GM21423 (cell line): ENCODE results near the gene DNMT3B.
"Not testable (repeated sequence)": the region's sequence is repeated elsewhere in the genome, so short reads cannot be mapped to it uniquely, and the experiment has no call there.

Experiments used
- ATAC-seq: cut with Tn5 transposase; IDR thresholded peaks from one replicate; pipeline ENCODE4 v1.9.1; 2021; ENCODE audit warnings: mild to moderate bottlenecking, moderate library complexity; ENCODE audit not compliant: unreplicated experiment

The DNMT3B gene

DNA sequence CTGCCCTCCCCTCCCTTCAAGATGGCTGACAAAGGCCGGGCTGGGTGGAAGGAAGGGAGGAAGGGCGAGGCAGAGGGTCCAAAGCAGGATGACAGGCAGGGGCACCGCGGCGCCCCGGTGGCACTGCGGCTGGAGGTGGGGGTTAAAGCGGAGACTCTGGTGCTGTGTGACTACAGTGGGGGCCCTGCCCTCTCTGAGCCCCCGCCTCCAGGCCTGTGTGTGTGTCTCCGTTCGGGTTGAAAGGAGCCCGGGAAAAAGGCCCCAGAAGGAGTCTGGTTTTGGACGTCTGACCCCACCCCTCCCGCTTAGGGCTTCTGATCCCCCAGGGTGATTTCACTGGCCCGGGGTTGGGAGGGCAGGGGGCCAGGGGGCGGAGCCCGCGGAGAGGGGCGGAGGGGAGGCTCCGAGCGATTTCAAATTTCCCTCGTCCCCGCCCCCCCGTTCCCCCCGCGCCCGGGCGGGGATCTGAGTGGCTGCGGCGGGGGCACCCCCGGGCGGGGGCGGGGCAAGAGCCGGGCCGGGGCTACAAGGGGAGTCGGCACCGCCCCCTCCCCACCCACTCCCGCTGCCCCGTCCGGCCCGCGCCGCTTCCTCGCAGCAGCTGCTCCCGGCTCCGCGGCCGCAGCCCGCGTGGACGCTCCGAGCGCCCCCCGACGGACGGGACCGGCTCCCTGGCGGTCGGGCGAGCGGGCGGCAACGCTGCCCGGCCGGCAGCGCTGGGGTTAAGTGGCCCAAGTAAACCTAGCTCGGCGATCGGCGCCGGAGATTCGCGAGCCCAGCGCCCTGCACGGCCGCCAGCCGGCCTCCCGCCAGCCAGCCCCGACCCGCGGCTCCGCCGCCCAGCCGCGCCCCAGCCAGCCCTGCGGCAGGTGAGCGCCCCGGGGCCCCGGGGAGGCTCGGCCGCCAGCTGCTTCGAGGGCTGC lies at the start of gene DNMT3B:
Gene DNMT3B (plus strand): TSS at position 555 of the 923 bp plus-strand sequence. CDS start 17,939 bp downstream, outside the sequence.
- peak; percentile 63 for ATAC-seq

DNA sequence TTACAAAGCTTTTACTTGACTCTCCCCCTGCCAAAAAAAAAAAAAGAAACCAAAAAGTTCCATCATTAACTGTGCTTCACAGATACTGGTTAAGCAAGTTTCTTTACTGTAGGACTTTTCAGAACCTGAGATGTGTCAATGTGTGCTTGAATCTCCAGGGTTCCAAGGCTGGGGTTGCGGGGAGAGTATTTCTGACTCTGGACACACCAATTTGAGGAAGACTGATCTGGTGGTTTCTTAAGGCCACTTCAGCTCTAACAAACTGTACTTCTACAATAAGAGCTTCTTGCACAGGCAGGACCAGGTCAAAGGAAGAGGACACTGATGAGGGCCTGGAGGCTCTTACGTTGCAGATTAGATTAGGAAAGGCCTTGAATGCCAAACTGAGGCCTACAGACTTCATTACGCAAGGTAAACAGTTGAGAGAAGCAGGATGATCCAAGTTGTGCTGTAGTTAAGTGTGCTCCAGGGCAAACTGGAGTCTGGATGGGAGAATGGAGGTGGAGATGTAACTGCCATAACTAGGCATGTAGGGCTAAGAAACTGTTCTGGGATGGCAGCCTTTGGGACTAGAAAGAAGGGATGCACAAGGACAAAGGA lies 43.3 kb upstream of the DNMT3B start:
- no peak for ATAC-seq

DNA sequence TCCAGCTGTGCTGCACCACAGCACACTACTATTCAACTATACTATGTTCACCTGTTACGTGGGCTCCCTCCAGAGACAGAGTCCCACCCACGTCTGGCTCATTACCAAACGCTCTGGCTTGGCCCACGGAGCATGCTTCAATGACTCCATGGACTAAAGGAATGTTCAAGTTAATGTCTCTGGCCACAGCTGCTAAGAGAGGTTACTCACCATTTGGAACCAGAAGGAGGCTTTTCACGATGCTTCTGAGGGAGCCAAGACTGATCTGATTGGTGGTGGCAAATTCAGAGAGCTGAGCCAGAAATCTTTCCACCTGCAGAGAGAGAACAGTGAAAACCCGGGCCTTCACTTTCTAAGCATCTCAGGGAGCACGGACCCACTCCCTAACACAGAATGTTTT lies 34.5 kb upstream of the DNMT3B start:
- no peak for ATAC-seq

DNA sequence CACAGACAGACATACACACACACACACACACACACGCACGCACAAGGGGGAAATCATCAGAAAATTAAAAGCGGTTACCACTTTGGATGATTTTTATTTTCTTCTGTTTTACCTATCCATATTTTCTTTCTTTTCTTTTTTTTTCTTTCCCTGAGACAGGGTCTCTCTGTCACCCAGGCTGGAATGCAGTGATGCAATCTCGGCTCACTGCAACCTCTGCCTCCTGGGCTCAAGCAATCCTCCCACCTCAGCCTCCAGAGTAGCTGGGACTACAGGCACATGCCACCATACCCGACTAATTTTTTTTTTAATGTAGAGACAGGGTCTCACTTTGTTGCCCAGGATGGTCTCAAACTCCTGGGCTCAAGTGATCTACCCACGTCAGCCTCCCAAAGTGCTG lies 33.8 kb upstream of the DNMT3B start:
- not testable (repeated sequence) for ATAC-seq

DNA sequence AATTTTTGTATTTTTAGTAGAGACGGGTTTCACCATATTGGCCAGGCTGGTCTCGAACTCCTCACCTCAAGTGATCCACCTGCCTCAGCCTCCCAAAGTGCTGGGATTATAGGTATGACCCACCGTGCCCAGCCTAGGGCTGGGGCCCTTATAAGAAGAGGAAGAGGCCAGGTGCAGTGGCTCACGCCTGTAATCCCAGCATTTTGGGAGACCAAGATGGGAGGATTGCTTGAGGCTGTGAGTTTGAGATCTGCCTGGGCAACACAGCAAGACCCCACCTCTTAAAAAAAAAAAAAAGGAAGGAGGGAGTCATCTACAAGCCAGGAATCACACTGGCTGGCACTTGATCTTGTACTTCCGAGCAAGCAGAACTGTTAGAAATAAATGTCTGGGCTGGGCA lies 32.9 kb upstream of the DNMT3B start:
- not testable (repeated sequence) for ATAC-seq

DNA sequence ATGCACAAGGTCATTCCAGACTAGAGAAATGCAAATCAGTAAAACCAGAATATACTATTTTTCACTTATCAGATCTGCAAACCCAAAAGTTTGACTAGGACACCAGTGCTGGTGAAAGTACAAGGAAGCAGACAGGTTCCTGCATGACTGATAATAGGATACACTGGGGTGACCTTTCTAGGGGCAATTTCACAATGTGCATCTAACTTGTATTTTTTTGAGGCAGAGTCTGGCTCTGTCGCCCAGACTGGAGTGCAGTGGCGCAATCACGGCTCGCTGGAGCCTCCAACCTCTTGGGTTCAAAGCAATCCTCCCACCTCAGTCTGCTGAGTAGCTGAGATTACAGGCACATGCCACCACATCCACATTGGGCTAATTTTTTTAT lies 30.3 kb upstream of the DNMT3B start:
- no peak for ATAC-seq

DNA sequence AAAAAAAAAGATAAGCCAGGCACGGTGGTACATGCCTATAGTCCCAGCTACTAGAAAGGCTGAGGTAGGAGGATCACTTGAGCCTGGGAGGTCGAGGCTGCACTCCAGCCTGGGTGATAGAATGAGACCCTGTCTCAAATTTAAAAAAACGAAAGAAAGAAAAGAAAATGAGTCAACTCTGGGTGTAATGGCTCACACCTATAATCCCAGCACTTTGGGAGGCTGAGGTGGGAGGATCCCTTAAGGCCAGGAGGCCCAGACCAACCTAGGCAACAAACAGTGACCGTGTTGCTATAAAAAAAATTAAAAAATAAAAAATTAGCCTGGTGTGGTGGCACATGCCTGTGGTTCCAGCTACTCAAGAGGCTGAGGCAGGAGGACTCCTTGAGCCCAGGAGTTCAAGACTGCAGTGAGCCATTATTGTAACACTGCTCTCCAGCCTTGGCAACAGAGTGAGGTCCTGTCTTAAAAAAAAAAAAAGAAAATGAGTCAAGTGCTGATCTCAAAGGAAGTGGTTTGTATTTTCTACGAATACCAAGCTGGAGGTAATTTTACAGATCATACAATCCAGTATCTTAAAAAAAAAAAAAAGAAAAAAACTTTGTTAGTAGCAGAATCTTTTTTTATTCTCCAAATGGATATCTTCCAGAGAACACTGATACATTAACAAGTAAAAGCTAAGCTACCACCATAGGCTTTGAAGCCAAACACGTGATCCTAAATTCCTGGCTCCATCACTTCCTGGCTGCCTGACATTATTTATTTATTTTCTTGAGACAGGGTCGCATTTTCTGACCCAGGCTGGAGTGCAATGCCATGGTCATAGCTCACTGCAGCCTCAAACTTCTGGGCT lies 24.6 kb upstream of the DNMT3B start:
- no peak for ATAC-seq

DNA sequence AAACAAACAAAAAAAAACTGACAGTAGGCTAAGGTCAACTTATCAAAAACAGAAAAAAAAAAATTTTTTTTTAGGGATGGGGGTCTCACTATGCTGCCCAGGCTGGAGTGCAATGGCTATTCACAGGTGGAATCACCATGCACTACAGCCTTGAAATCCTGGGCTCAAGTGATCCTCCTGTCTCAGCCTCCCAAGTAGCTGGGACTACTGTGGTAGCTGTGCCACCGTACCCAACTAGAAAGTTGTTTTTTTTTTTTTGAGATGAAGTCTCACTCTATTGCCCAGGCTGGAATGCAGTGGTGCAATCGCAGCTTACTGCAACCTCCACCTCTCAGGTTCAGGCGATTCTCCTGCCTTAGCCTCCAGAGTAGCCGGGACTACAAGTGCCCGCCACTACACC lies 21.0 kb upstream of the DNMT3B start:
- ATAC-seq: no peak

DNA sequence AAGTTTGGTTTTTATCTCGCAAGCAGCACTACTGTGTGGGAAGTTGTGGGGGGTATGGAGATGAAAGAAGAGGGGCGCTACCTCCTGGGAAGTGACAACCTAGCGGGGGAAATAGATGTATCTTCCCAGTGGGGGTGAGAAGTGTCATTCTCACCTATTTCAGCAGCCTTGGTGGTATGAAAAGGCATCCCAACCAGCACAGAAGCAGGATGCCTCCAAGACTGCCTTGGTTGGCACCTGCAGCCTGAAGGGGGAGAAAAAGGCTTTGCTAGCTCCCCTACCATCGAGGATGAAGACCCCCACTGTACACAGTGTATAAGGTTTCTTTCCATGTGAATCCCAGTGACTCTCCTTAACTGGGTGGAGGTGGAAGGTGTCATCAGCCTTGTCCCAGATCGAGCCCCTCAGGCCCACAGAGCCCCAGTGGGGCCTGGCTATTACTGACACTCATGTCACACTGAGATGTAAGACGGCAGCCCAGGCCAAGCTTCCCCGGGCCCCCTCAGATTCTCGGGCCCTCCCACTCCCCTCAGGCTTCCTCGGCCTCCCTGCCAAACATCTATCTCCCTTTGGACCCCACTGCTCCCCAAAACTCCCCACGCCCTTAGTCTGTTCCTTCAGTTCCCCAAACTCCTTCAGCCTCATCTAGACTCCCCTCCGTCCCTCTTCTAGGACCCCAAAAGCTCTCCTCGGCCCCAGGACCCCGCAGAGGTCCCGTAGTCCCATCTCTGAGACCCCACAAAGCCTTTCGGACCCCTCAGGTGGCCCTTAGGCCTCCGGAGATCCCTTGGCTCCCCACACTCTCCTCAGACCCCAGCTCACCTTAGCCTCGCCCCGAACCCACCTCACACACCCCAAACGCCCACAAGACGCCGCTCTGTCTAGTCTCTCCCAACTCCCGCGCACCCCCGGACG lies 19.6 kb upstream of the DNMT3B start:
- no peak for ATAC-seq

DNA sequence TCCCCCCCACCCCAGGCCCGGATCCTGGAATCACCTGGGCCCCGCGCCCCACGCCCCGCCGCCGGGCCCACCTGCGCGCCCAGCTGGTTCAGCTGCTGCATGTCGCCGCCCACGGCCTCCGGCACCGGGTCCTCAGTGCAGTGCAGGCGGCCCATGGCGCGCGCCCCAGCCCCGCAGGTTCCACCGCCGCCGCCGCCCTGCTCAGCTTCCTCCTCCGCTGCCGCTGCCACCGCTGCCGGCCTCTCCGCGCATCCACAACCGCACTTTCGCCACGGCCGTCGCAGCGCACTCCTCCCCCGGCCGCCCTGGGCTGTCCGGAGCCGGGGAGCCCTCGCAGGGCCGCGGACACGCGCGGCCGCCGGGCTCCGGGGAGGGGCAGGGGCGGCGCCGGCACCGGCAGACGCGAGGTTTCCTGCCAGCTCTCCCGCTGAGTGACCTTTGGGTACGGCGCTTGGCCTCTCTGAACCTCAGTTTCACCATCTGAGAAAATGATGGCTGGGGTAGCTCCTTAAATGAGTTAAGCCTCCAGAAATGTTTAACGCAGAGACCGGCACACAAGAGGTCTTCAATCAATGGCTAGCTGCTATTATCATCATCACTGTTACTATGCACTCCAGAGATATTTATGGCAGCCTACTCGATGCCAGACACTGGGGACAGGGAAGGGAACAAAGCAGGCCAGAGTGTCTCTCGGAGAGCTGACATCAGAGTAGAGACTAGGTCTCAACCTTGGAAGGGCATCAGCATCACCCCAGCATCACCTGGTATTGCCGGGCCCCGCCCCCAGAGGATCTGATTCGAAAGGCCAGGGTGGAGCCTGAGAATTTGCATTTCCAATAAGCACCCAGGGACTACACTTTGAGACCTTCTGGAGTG lies 18.7 kb upstream of the DNMT3B start, which contains the start of gene COMMD7:
Gene COMMD7 (minus strand): TSS at position 231 of the 876 bp plus-strand sequence. CDS start 76 bp downstream, at position 155.
- no peak for ATAC-seq

DNA sequence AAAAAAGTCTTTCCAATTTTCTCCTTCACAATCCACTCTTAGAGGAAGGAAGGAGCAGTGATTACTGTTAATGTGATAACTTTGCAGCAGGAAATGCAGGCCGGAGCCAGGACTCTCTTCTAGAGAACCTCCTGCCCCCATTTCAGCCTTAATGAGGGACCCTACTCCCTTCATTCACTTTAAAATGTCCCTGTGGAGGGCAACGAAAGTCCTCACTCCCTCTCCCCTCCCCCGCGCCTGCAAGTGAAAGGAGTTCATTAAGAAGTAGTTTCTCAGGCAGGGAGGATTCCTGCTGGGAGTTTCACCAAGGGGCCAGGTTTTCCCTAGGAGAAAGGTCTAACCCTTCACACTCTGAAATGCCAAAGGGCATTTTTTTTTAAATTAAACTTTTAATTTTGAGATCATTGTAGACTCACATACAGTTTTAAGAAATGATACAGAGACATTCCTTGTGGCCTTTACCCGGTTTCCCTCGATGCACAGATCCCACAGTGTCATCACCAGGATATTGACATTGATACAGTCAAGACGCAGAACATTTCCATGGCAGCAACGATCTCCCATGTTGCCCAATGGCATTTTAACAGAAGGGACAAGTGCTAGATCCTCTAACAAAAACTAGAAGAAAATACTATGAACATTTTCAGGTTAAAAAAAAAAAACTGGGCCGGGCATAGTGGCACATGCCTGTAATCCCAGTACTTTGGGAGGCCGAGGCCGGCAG lies 12.1 kb upstream of the DNMT3B start:
- ATAC-seq: no peak

DNA sequence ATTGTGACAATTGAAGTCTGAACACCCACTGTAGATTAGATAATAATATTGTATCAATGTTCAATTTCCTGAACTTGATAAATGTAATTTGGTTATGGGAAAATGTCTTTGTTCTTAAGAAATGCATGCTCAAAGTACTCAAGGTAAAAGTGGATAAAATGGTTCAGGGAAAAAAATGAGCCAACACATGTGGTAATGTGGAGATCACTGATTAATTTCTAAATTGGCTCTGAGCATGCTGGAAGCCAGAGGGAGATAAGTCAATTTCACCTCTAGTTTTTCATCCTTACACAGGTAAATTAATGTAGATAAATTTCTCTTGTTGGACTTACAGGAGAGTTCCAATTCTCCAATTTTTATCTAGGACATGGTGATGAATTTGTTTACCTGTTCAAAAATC lies 10.9 kb upstream of the DNMT3B start:
- no peak for ATAC-seq

DNA sequence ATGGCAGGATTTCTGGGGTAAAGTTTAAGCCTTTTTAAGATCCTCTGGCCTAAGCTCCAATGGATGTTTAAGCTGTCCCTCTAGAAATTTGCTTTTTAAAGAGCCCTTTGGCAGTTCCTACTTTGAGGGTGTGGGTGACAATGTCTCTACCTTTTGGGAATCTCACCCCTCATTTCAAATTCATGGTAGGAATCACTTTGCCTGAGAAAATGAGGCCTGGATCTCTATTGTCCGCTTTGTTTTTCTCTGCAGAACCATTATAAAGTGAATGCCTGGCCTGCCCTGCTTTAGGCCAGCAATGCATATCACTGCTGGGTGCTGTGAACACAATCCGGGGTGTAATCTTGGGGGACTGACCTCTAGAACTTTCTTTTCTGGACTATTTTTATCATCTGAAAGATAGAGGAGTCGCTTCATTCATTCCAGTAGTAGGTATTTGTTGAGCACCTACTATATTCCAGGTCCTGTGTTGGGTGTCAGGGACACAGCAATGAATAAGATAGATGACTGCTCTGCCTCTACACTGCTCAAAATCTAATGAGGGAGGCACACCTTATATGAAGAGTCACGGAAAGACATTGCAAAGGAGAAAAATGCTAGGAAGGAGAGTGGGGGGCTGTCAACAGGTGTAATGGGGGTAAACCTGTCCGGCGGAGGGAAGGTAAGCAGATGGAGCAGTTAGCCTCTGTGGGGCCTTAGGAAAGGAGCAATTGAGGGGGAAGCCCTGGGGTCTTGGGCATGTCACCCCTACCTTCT lies 10.3 kb upstream of the DNMT3B start:
- no peak for ATAC-seq

DNA sequence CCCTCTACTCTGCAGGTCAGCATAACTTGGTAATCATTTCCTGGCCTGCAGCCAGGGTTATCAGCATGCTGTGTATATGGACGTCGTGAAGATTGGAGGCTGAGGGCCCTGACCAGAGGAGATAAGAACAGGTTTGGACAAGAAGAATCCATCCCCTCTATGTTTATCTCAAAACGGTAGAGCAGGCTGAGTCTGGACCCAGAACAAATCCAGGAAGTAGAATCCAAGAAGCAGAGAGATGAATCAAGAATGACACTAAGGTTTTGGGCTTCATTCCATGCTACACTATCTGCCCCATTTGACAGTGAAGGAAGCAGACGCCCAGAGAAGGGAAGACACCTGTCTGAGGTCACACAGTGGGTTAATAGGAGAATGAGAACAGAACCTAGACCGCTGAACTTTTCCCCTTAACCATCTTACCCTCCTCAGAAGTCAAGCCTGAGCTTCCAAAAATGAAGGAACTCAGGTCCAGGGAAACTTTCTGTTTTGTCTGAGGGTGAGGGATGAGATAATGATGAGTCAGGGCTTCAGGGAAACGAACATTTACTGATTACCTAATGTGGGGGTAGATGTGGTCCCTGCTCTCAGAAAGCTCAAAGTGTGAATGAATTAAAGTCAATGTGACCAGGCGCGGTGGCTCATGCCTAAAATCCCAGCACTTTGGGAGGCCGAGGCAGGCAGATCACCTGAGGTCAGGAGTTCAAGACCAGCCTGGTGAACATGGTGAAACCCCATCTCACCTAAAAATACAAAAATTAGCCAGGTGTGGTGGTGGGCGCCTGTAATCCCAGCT lies 9.5 kb upstream of the DNMT3B start:
- ATAC-seq: no peak

DNA sequence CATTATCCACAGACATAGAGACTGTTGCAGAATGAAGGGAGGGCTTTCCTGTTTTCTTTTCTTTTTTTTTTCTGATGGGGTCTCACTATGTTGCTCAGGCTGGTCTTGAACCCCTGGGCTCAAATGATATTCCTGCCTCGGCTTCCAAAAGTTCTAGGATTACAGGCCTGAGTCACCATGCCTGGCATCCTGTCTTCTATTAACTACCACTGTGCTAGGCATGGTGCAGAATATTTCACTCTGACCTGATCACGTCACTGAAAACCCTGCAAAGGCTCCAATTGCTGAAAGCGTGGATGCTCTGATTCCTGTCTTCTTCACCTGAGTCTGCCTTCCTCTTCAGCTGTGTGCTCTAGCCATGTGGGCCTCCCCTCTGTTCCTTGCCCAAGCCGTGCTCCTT lies 8.5 kb upstream of the DNMT3B start:
- ATAC-seq: no peak

DNA sequence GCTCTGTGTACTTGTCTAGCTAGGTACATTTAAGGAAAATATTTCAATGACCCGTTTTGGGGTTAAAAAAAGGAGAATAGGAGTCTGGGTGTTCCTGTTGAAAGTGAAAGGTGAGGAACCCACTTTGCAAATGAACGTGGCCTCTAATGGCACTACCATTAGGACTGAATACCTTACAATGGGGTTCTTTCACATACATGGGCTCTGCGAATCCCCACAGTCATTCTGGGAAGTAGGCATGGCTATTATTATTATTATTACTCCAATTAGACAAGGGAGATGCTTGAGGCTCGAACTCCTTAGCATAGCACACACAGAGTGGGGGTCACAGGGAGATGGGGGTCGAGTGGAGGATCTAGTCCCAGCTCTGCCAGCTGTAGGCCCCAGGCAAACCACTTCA lies 6.0 kb upstream of the DNMT3B start:
- ATAC-seq: no peak

DNA sequence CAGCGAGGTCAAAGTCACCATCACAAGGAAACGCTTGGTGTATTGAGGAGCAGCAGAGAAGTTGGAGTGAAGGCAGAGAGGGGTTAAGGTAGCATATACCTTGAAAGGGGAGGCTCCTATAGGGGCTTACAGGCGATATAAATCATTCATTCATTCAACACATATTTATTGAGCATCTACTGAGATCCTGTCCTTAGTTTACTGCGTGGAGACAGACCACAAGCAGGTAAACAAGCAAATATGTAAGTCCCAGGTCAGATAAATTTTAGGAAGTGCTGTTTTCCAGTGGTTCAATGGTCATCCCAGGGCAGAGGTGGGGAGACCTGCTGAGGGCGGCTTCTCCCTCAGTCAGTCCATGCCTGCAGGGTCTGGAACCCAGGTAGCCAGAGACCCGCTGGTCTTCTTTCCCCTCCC lies 761 bp upstream of the DNMT3B start:
- no peak for ATAC-seq
